ENCODE data around the gene PHKA2.

DNA sequence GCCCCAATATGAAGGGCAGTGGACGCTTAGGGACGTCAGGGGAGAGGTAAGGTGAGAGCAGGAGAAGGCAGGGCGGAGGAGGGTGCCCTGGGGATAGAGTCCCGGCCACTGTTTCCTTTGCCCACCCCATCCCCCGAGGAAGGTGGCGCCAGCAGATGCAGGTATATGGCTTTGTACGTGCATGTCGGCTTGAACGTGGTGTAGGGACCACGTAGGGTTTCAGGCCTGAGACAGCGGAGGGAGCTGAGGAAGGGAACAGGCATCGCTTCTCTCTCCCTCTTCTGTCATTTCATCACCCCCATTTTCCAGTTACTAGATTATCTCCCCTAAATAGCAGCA is 97.9 kb downstream of the PHKA2 start:
- TF ChIP-seq ZNF274 (IDR thresholded peaks at IDR 0.05; ENCODE audit: low read depth, low read length) (no peak), YY1 (IDR thresholded peaks at IDR 0.05; ENCODE audit: insufficient read depth, insufficient read length) (no peak), SUZ12 (IDR thresholded peaks at IDR 0.05; ENCODE audit: extremely low read depth, insufficient read depth, insufficient read length) (no peak)
